Colonic mucosa (tissue), 4 donors: ENCODE data around the gene C1QL3. TPM values are rescaled to one million over a fixed set of nuclear protein-coding genes. Genes with fewer than 3 reads are reported as not detected.

Experiments used
- DNase-seq: peaks from one replicate; pipeline ENCODE4 v3.0.0-alpha.2; 2020
- H3K27ac ChIP-seq: fragments of 200-600 bp; one replicate; pipeline ENCODE4 v1.8.0; 2021
- H3K27me3 ChIP-seq: fragments of 200-600 bp; one replicate; pipeline ENCODE4 v1.8.0; 2021
- H3K36me3 ChIP-seq: fragments of 200-600 bp; one replicate; pipeline ENCODE4 v1.8.0; 2021
- H3K4me1 ChIP-seq: fragments of 200-600 bp; one replicate; pipeline ENCODE4 v1.8.0; 2021; ENCODE audit warnings: mild to moderate bottlenecking
- H3K4me3 ChIP-seq: fragments of 200-600 bp; one replicate; pipeline ENCODE4 v1.8.0; 2021
- H3K9ac ChIP-seq, 2 donors: one replicate each; pipeline ENCODE4 v1.7.0; 2013; ENCODE audit warnings: control low read depth in 2 of 2, low read depth in 2 of 2, low read length in 2 of 2
- H3K9me3 ChIP-seq: fragments of 200-600 bp; one replicate; pipeline ENCODE4 v1.8.0; 2021
- CTCF ChIP-seq: fragments of 200-600 bp; IDR thresholded peaks from one replicate; pipeline ENCODE4 v1.8.0; 2022; ENCODE audit warnings: antibody characterized with exemption, mild to moderate bottlenecking
- intact Hi-C: fragments of 100-400 bp; cut with DNase I; formaldehyde crosslinking; loops from one replicate; pipeline ENCODE4 v1.14.1; 2022
- total RNA-seq, 2 donors: library from RNA; stranded (reverse); fragmentation: NEBNext Ultra II Directional in 1 of 2; extraction: Animal tissue kit (Norgen Biotek cat#: 25700) in 1 of 2; gene quantifications; one replicate each; pipeline ENCODE4 v1.2.1, GENCODE V29; 2021
- donor health status: healthy.
- donor health status: DM: no; HTN: no; CAD: no.
- donor health status: DM: no; HTN: no; CAD: no.

C1QL3 gene
- total RNA-seq, 2 donors from 2014 or later: not detected

DNA sequence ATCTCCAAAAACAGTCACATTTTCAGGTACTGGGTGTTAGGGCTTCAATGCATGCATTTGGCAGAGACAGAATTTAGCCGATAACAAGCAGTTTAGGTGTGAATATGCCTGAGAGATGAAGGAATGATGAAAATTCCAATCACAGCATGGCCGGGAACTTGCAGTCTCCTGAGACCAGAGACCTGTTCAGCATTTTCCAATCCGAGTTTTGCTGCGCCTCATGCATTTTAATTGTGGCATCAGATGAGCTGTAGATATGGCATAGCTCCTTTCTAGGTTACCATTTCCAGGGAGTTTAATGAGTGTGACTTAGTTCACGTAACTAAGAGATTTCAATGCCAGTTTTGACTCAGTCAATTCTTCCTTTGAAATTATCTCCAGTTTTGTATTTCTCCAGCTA is 14.5 kb upstream of the C1QL3 start:
- H3K27me3 ChIP-seq: no peaks in the 10 kb centered on the region
- no peak overlapping the region for H3K27ac ChIP-seq
- H3K4me1 ChIP-seq: no peaks in the 10 kb centered on the region
- intact Hi-C loops: no loop called here
- no peak overlapping the region for H3K9ac ChIP-seq
- TF ChIP-seq CTCF: no peak
- no peaks in the 10 kb centered on the region for H3K36me3 ChIP-seq
- H3K9me3 ChIP-seq: no peaks in the 10 kb centered on the region
- DNase-seq: no peak
- no peak overlapping the region for H3K4me3 ChIP-seq

GRCh38 chr10:16529853-16530252 is 8.2 kb upstream of the C1QL3 start:
- no peak overlapping the region for H3K9ac ChIP-seq
- no peaks in the 10 kb centered on the region for H3K27me3 ChIP-seq
- no peak for TF ChIP-seq CTCF
- intact Hi-C loops: no loop called here
- H3K27ac ChIP-seq: no peak overlapping the region
- H3K4me1 ChIP-seq: no peaks in the 10 kb centered on the region
- H3K4me3 ChIP-seq: no peak overlapping the region
- no peak for DNase-seq
- H3K36me3 ChIP-seq: no peaks in the 10 kb centered on the region
- H3K9me3 ChIP-seq: no peaks in the 10 kb centered on the region

DNA sequence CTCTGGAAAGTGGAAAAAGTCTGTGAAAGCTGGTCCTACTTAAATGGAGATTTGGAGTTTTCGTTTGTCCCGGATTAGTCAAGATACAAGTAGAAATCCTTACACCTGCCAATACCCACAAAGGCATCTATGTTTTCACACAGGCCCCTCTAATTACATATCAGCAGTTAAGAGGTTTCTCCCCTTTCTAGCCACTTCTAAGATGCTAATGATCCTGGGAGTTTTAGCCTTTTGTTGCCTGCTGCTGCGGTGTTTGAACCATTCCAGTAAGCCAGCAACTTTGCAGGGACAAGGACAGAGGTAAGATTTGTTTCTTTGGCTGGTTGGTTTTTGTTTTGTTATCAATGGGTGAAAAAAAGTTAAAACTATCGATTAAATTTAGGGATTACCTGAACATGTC is 5.8 kb upstream of the C1QL3 start:
- intact Hi-C loops: no loop called here
- DNase-seq: no peak
- no peak overlapping the region for H3K4me3 ChIP-seq
- no peak for TF ChIP-seq CTCF
- H3K27ac ChIP-seq: no peak overlapping the region
- H3K9ac ChIP-seq: no peak overlapping the region
- no peaks in the 10 kb centered on the region for H3K9me3 ChIP-seq
- no peaks in the 10 kb centered on the region for H3K27me3 ChIP-seq
- H3K4me1 ChIP-seq: no peaks in the 10 kb centered on the region
- H3K36me3 ChIP-seq: no peaks in the 10 kb centered on the region

DNA sequence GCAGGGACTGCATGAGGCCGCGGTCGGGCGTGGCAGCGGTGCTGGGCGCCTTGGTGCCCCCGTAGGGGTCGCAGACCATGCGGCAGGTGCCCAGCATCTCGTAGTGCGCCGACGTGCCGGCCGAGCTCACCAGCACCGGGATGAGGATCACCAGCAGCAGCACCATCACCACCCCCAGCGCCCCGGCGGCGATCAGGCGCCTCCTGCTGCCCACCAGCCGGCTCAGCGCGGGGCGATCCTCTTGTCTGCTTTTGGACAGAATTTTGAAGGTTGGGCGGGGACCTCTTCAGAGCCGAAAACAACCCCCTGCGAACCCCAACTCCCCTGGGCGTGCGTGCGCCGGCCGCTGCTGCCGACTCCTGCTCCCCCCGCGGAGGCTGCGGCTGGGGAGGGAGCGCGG is 779 bp downstream of the C1QL3 start:
- H3K36me3 ChIP-seq: no peaks in the 10 kb centered on the region
- no peaks in the 10 kb centered on the region for H3K4me1 ChIP-seq
- intact Hi-C loops: no loop called here
- no peak overlapping the region for H3K27ac ChIP-seq
- no peak overlapping the region for H3K9ac ChIP-seq
- H3K4me3 ChIP-seq: peak overlapping the region; percentile 33
- TF ChIP-seq CTCF: no peak
- H3K9me3 ChIP-seq: no peaks in the 10 kb centered on the region
- no peak for DNase-seq
- H3K27me3 ChIP-seq: peaks cover 19% of the 10 kb centered on the region

DNA sequence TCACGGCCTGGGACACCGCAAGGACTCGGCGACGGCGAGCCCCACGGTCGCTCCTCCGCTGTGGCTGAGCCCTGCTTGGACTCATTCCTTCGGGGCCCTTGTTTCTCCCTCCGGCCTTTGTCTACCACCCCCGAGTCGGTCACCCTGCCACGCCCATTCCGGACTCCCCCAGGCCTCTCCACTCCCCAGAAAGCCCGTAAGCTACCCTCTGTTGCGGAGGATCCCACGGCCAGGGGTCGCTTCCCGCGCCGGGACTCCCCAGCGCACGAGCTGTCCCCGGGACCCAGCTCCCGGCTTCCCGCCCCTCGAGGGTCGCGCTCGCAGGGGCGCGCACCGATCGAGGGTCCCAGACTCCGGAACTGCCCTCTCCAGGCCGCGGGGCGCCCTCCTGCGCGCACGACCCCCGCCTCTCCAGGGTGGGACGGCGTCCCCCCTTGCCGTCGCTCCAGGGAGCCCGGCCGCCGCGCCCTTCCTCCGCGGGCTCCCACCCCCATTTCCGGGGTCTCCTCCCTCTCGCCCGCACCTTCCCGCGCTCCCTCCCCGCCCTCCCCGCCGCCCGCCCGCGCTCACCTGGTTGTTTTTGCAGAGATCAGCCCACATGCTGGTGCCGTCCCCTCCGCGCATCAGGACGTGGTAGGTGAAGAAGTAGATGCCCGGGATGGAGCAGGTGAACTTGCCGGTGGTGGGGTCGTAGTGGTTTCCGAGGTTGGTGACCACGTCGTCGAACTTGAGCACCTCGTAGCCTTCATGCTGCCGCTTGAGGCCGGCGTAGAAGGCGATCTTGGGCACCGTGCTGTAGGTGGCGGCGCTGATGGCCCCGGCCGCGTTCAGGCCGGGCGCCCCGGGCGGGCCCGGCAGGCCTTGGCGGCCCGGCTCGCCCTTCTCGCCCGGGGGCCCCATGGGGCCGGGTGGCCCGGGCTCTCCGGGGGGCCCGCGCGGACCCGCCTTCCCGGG is 1.5 kb downstream of the C1QL3 start:
- Histone ChIP-seq H3K4me3 (peak overlapping the region; percentile 33), H3K9me3 (no peaks in the 10 kb centered on the region), H3K4me1 (no peaks in the 10 kb centered on the region), H3K27ac (no peak overlapping the region), H3K9ac (no peak overlapping the region), H3K27me3 (peaks cover 19% of the 10 kb centered on the region), H3K36me3 (no peaks in the 10 kb centered on the region)
- TF ChIP-seq CTCF: no peak
- DNase-seq: no peak
- intact Hi-C loops: no loop called here
